ENCODE measurements around the gene LNX1. TPM values are rescaled to one million over a fixed set of nuclear protein-coding genes. Genes with fewer than 3 reads are reported as not detected.

The LNX1 gene
- total and polyA plus RNA-seq, 9 donors: 0.35 to 4.4 (median 1.5) TPM

GRCh38 chr4:53619431-53619830 lies 28.1 kb upstream of the LNX1 start:
- TF ChIP-seq CTCF (IDR thresholded peaks at IDR 0.05) (no peak), EP300 (IDR thresholded peaks at IDR 0.05) (no peak), POLR2A (IDR thresholded peaks at IDR 0.05) (no peak)
- DNase-seq: no peak
- WGBS, 3 donors: 89 to 90% (median 89%) methylated on average over 3 of the region's 3 CpGs
- Histone ChIP-seq H3K27ac (no peak overlapping the region), H3K4me3 (no peak overlapping the region), H3K9me3 (no peaks in the 10 kb centered on the region), H3K36me3 (no peaks in the 10 kb centered on the region), H3K4me1 (ENCODE audit: insufficient read depth) (peaks cover under 1% of the 10 kb centered on the region), H3K27me3 (no peaks in the 10 kb centered on the region)
- intact Hi-C loops (cut with DNase I): no loop called here

DNA sequence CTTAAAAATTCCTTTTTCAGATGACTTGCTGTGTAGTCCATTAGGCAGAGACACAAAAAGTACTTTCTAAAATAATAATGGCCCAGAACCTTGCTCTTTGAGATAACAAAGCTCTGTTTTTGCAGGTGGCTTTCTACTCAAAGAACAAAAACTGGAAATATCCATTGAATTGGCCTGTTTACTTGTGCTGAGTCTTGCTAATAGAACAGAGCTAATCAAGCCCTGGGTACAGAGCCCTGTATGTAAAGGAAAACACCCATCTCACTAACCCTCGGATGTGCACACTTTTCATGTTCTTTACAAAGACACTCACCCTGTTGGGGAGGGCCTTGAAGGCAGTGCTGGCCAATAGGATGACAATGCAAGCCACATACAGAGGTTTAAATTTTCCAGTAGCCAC lies 27.0 kb upstream of the LNX1 start:
- H3K27ac ChIP-seq: no peak overlapping the region
- DNase-seq: no peak
- intact Hi-C loops (cut with DNase I): no loop called here
- H3K4me3 ChIP-seq: no peak overlapping the region
- no peaks in the 10 kb centered on the region for H3K36me3 ChIP-seq
- no peaks in the 10 kb centered on the region for H3K27me3 ChIP-seq
- H3K4me1 ChIP-seq (ENCODE audit: insufficient read depth): no peaks in the 10 kb centered on the region
- 7 to 34% (median 18%) methylated on average over 1 of the region's 1 CpG for WGBS, 3 donors
- TF ChIP-seq POLR2A (IDR thresholded peaks at IDR 0.05): no peak
- no peak for TF ChIP-seq CTCF (IDR thresholded peaks at IDR 0.05)
- no peak for TF ChIP-seq EP300 (IDR thresholded peaks at IDR 0.05)
- no peaks in the 10 kb centered on the region for H3K9me3 ChIP-seq

- H3K27ac ChIP-seq: no peak overlapping the region
- H3K27me3 ChIP-seq: no peaks in the 10 kb centered on the region
- no peak overlapping the region for H3K4me3 ChIP-seq
- H3K36me3 ChIP-seq: no peaks in the 10 kb centered on the region
- intact Hi-C loops (cut with DNase I): no loop called here
- no peaks in the 10 kb centered on the region for H3K9me3 ChIP-seq
- DNase-seq: no peak
- no peaks in the 10 kb centered on the region for H3K4me1 ChIP-seq (ENCODE audit: insufficient read depth)
- TF ChIP-seq POLR2A (IDR thresholded peaks at IDR 0.05): no peak
- TF ChIP-seq CTCF (IDR thresholded peaks at IDR 0.05): no peak
- no peak for TF ChIP-seq EP300 (IDR thresholded peaks at IDR 0.05)
Measured at GRCh38 chr4:53617101-53617680, 25.9 kb upstream of the LNX1 start.

- H3K27ac ChIP-seq: no peak overlapping the region
- no peaks in the 10 kb centered on the region for H3K4me1 ChIP-seq (ENCODE audit: insufficient read depth)
- H3K9me3 ChIP-seq: no peaks in the 10 kb centered on the region
- no peak overlapping the region for H3K4me3 ChIP-seq
- WGBS, 3 donors: 97 to 98% (median 98%) methylated on average over 2 of the region's 2 CpGs
- TF ChIP-seq EP300 (IDR thresholded peaks at IDR 0.05) (no peak), POLR2A (IDR thresholded peaks at IDR 0.05) (no peak), CTCF (IDR thresholded peaks at IDR 0.05) (no peak)
- no peak for DNase-seq
- H3K27me3 ChIP-seq: no peaks in the 10 kb centered on the region
- H3K36me3 ChIP-seq: no peaks in the 10 kb centered on the region
- intact Hi-C loops (cut with DNase I): no loop called here
Measured at GRCh38 chr4:53616219-53616618, 24.9 kb upstream of the LNX1 start.
